Heart left ventricle (tissue), 13 donors: Measurements from ENCODE around the gene GOLGA6D.

Experiments
- POLR2A ChIP-seq, 2 donors: fragments of 450-650 bp; IDR thresholded peaks; one replicate each; pipeline ENCODE4 v1.6.1; 2017; ENCODE audit warnings: antibody characterized with exemption in 2 of 2, mild to moderate bottlenecking in 2 of 2, moderate library complexity in 2 of 2
- TF ChIP-seq, protein P1 (sequence below), 12 donors: fragments of 200-600 bp; sonication (generic) in 4 of 12; IDR thresholded peaks; one replicate each; pipeline versions ENCODE4 v1.5.0 to v1.8.0; 2018 to 2022; ENCODE audit warnings: antibody characterized with exemption in 12 of 12, mild to moderate bottlenecking in 5 of 12
- donor health status: ischemic (EF 13 %, LVEDD 7.1; RV severe dilation, severe dysfunction).
- donor health status: DM: no; HTN: yes; CAD: no.
- donor health status: DM: no; HTN: no; CAD: no.
- donor health status: ischemic (EF 25% LVEDD 6.9; RV normal size, moderate dysfunction).
- donor health status: ischemic (EF 25% LVEDD 5.7; RV mildly dilated, moderate dysfunction).
- donor health status: ischemic (EF 35%, LVEDD 5.7; RV mildly dilated, moderate dysfunction).
- donor health status: nonischemic (EF 11% LVEDD 7.7; RV severe dilation, severe dysfunction).
- donor health status: DM: yes; HTN: yes; CAD: no.
- donor health status: PGD.
- donor health status: ischemic (EF 29% LVEDD 5.4; RV normal size, mild dysfunction).
- donor health status: nonischemic (EF 23%, LVEDD 6.1; RV moderate dilation, normal function).

GRCh38 chr15:75235051-75235673, 47.5 kb upstream of the GOLGA6D start:
- TF ChIP-seq POLR2A (IDR thresholded peaks at IDR 0.05), result no peak
- TF ChIP-seq, protein P1, sequence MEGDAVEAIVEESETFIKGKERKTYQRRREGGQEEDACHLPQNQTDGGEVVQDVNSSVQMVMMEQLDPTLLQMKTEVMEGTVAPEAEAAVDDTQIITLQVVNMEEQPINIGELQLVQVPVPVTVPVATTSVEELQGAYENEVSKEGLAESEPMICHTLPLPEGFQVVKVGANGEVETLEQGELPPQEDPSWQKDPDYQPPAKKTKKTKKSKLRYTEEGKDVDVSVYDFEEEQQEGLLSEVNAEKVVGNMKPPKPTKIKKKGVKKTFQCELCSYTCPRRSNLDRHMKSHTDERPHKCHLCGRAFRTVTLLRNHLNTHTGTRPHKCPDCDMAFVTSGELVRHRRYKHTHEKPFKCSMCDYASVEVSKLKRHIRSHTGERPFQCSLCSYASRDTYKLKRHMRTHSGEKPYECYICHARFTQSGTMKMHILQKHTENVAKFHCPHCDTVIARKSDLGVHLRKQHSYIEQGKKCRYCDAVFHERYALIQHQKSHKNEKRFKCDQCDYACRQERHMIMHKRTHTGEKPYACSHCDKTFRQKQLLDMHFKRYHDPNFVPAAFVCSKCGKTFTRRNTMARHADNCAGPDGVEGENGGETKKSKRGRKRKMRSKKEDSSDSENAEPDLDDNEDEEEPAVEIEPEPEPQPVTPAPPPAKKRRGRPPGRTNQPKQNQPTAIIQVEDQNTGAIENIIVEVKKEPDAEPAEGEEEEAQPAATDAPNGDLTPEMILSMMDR (IDR thresholded peaks at IDR 0.05), result no peak
